ENCODE results near the gene OR9A2. TPM values are rescaled to one million over a fixed set of nuclear protein-coding genes. Genes with fewer than 3 reads are reported as not detected.

Gene OR9A2
- total RNA-seq, 1 experiment from 2014 or later = not detected

DNA sequence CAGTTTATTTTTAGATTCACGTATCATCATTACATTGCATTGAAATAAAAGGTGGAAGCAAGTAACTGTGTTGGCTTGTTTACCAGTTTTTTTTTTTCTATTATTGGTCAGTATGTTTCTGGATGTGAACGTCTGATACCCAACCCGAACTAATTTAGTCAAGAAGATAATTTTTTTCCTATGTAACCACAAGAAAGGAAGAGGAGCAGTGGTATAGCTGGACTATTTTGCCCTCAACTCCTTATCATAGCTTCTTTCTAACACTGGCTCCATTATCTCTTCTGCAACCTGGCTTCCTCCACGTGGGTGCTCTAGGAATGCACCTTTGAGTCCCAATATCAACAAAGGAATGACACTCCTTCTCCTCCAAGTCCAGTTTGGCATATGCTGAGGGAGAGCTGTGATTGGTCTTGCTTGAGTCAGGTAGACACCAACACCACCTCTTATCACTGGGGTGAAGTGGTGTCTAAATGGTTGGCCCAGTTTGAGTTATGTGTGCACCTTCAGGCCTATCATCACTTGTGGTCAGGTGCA lies 29.4 kb downstream of the OR9A2 start:
- ChIA-PET CTCF (interaction anchor here (1.1 to 1.6 kb wide), 3 partner anchors 88 to 412 kb away, joined by 3 to 5 read pairs (median 4); no protein-coding TSS in a partner anchor), POLR2A (no interaction called here), RAD21 (ENCODE audit: low non-redundant PET in 1 of 2, low total read pairs in 2 of 2, uncharacterized antibody in 2 of 2, unreplicated experiment in 2 of 2) (no interaction called here)
- Histone ChIP-seq H3K9ac (ENCODE audit: low read length) (no peak overlapping the region), H4K20me1 (ENCODE audit: insufficient read depth) (no peaks in the 10 kb centered on the region), H3K9me2 (ENCODE audit: insufficient read depth) (no peaks in the 10 kb centered on the region), H3K4me2 (ENCODE audit: low read length) (no peak overlapping the region), H2AFZ (ENCODE audit: low read depth, low read length, poor library complexity, severe bottlenecking) (no peak overlapping the region), H3K4me1 (ENCODE audit: control insufficient read depth in 1 of 2, insufficient read depth in 2 of 2, low read length in 2 of 2) (no peaks in the 10 kb centered on the region), H3K9me3 (ENCODE audit: control insufficient read depth in 1 of 2, insufficient read depth in 1 of 2, low read depth in 1 of 2, low read length in 2 of 2) (no peaks in the 10 kb centered on the region), H3K36me3 (ENCODE audit: control insufficient read depth in 1 of 2, insufficient read depth in 2 of 2, low read length in 2 of 2) (no peaks in the 10 kb centered on the region), H3K79me2 (ENCODE audit: insufficient read depth, low read length) (no peaks in the 10 kb centered on the region), H3K27ac (ENCODE audit: low read depth, low read length) (no peak overlapping the region), H3K27me3 (ENCODE audit: insufficient read depth, low read length) (no peaks in the 10 kb centered on the region), H3K4me3 (replicated peaks in 1 of 2; ENCODE audit: low read depth in 1 of 2, low read length in 2 of 2) (no peak overlapping the region)
- no TSS peak for BruUV-seq (replicated peaks)
- no peak for ATAC-seq
- TF ChIP-seq EZH2phosphoT487 (IDR thresholded peaks at IDR 0.05; ENCODE audit: borderline replicate concordance) = no peak
- no peak for TF ChIP-seq MAX (IDR thresholded peaks at IDR 0.05)
- TF ChIP-seq SP1 (IDR thresholded peaks at IDR 0.05; ENCODE audit: low read depth) = no peak
- TF ChIP-seq CEBPB (IDR thresholded peaks at IDR 0.05; ENCODE audit: low read depth) = no peak
- TF ChIP-seq JUND (IDR thresholded peaks at IDR 0.05) = no peak
- intact Hi-C loops (cut with micrococcal nuclease) = no loop called here
- no peak for DNase-seq (ENCODE audit: low read depth, low spot score)

- Histone ChIP-seq H3K9me2 (ENCODE audit: insufficient read depth) (no peaks in the 10 kb centered on the region), H3K27ac (ENCODE audit: low read depth, low read length) (no peak overlapping the region), H3K79me2 (ENCODE audit: insufficient read depth, low read length) (no peaks in the 10 kb centered on the region), H3K9me3 (ENCODE audit: control insufficient read depth in 1 of 2, insufficient read depth in 1 of 2, low read depth in 1 of 2, low read length in 2 of 2) (no peaks in the 10 kb centered on the region), H3K9ac (ENCODE audit: low read length) (no peak overlapping the region), H3K4me3 (replicated peaks in 1 of 2; ENCODE audit: low read depth in 1 of 2, low read length in 2 of 2) (no peak overlapping the region), H3K36me3 (ENCODE audit: control insufficient read depth in 1 of 2, insufficient read depth in 2 of 2, low read length in 2 of 2) (no peaks in the 10 kb centered on the region), H3K4me1 (ENCODE audit: control insufficient read depth in 1 of 2, insufficient read depth in 2 of 2, low read length in 2 of 2) (no peaks in the 10 kb centered on the region), H4K20me1 (ENCODE audit: insufficient read depth) (no peaks in the 10 kb centered on the region), H3K4me2 (ENCODE audit: low read length) (no peak overlapping the region), H2AFZ (ENCODE audit: low read depth, low read length, poor library complexity, severe bottlenecking) (no peak overlapping the region), H3K27me3 (ENCODE audit: insufficient read depth, low read length) (no peaks in the 10 kb centered on the region)
- ChIA-PET POLR2A (no interaction called here), CTCF (no interaction called here), RAD21 (ENCODE audit: low non-redundant PET in 1 of 2, low total read pairs in 2 of 2, uncharacterized antibody in 2 of 2, unreplicated experiment in 2 of 2) (no interaction called here)
- DNase-seq (ENCODE audit: low read depth, low spot score) (no peak), ATAC-seq (no peak)
- intact Hi-C loops (cut with micrococcal nuclease) = no loop called here
- BruUV-seq (replicated peaks) = no TSS peak
- no peak for TF ChIP-seq YY1 (IDR thresholded peaks at IDR 0.05; ENCODE audit: extremely low read depth, insufficient replicate concordance, low read depth, low read length)
- TF ChIP-seq REST (IDR thresholded peaks at IDR 0.05; ENCODE audit: low read depth) = no peak
- TF ChIP-seq MAX (IDR thresholded peaks at IDR 0.05) = no peak
- TF ChIP-seq JUND (IDR thresholded peaks at IDR 0.05) = no peak
- TF ChIP-seq EGR1 (IDR thresholded peaks at IDR 0.05; ENCODE audit: low read depth) = no peak
- no peak for TF ChIP-seq EZH2phosphoT487 (IDR thresholded peaks at IDR 0.05; ENCODE audit: borderline replicate concordance)
These were observed 34.5 kb downstream of the OR9A2 start for GRCh38 chr7:142992427-142992826.
